AG08395 (cell line): ENCODE data around the gene FOXB2.
"Not testable (repeated sequence)": the region's sequence is repeated elsewhere in the genome, so short reads cannot be mapped to it uniquely, and the experiment has no call there.

Experiments
- DNase-seq: peaks from one replicate; pipeline ENCODE4 v3.0.0; 2012; ENCODE audit warnings: mixed read lengths, low spot score

The FOXB2 gene

GRCh38 chr9:77019236-77019925 is at the start of gene FOXB2:
FOXB2 (plus strand) TSS chr9:77019655; CDS start chr9:77019655, 0 bp downstream.
- no peak for DNase-seq

- no peak for DNase-seq
These were observed 49.7 kb upstream of the FOXB2 start for GRCh38 chr9:76969716-76970115.

DNA sequence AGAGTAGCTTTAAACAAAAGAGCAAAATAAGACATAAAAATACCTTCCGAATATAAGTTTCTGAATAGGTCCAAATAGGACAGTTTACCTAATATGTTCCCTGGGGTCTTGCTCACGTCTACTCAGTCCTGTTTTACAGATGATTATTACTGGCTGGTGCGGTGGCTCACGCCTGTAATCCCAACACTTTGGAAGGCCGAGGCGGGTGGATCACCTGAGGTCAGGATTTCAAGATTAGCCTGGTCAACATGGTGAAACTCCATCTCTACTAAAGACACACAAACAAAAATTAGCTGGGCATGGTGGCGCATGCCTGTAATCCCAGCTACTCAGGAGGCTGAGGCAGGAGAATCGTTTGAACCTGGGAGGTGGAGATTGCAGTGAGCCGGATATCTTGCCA is 40.6 kb upstream of the FOXB2 start:
- DNase-seq = not testable (repeated sequence)

DNA sequence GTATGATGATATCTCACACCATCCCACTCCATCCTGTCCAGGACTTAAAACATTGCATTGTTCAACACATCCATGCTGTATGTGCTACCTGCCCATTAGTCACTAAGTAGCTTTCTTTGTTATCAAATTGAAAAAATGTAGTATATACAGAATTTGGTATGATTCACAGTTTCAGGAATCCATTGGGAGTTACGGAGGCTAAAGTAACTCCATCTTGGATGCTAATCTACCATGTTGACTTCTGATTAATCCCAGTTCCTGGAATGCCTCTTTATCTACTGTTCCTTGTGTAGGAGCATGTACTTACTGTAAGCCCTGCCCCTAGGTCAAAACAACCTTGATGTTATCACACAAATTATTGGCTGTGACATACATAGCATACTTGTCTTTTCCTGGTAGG is 38.9 kb upstream of the FOXB2 start:
- DNase-seq = no peak

DNA sequence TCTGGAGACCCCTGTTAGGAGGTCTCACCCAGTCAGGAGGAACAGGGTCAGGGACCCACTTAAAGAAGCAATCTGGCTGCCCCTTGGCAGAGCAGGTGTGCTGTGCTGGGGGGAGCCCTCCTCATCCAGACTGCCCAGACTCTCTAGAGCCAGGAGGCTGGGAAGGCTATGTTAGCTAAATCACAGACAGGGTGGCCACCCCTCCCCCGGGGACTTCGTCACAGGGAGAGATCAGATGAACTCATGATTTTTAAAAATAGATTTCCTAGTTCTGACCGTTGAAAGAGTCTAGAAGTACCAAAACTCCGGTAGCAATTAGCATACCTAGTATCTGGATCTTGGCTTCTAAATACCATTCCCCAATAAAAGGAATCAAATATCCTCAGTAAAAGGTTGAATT is 35.0 kb upstream of the FOXB2 start:
- DNase-seq = no peak

- DNase-seq = no peak
These were observed 33.9 kb upstream of the FOXB2 start for GRCh38 chr9:76985581-76985980.

GRCh38 chr9:76987594-76988200 is 31.8 kb upstream of the FOXB2 start:
- peak; percentile 64 for DNase-seq

GRCh38 chr9:76988941-76989340 is 30.5 kb upstream of the FOXB2 start:
- no peak for DNase-seq

DNA sequence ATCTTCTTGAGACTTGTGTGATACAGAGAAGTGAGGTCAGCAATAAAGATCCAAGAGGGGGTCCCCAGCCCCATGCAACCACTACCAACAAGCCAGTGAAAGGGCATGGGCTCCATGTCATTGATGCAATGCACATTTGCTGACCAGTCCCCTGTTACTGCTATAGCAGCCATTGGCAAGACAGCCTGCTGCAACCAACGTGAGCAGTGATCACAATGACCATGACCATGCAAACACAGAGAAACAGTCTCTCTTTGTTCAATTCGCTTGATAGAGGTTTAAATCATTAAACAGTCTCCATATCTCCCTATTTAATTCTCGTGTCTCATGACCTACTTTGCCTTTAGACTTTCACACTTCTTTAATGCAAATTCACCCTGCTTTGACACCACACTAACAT is 30.0 kb upstream of the FOXB2 start:
- DNase-seq = no peak

DNA sequence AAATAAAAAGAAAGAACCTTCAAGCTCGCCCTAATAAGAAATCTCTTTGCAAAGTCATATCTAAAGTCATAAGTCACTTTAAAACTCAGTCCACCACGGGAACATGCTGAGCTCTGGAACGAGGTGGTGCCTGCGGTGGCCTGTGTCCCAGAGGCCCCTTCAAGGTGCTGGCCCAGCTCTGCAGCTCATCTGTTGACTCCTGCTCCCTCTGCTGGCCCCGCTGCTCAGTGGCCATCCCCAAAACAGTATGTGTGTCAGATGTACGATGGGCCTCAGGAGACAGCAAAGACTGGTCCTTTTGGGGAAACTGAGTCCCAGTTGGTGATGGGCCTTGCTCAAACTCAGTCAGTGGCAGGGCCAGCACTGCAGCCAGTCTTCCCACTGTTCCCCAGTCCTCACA is 22.8 kb upstream of the FOXB2 start:
- peak; percentile 61 for DNase-seq

DNA sequence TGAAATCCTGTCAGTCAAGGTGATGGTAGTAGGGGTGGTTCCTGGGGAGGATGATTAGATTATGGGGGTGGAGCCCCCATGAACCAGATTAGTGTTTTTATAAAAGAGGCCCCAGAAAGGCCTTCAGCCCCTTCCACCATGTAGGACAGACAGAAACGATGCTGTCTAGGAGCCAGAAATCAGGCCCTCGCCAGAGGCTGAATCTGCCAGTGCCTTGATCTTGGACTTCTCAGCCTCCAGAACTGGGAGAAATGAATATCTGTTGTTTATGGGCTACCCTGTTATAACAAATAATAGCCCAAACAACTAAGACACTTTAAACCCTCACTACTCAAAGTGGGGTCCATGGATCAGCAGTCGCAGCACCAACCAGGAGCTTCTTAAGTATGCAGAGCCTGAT is 20.2 kb upstream of the FOXB2 start:
- no peak for DNase-seq

GRCh38 chr9:77000330-77000729 is 19.1 kb upstream of the FOXB2 start:
- DNase-seq = no peak

DNA sequence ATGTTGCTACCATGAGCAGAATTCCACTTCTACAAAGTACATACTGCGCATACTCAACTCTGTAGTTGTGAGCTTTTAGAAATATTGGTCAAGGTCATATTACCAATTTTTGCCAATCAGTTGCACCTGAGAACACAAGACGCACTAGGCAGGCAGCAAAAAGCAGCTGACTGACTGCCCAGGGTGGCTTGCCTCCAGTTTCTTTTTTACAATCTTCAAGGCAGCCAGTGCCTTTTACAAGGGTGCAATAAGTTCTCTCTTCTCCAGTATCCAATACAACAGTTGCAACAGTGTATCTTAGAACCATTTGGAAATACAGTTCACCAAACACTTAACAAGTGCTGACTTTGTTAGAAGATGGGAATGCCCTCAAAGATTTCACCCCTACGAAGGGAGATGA is 16.1 kb upstream of the FOXB2 start:
- no peak for DNase-seq

DNA sequence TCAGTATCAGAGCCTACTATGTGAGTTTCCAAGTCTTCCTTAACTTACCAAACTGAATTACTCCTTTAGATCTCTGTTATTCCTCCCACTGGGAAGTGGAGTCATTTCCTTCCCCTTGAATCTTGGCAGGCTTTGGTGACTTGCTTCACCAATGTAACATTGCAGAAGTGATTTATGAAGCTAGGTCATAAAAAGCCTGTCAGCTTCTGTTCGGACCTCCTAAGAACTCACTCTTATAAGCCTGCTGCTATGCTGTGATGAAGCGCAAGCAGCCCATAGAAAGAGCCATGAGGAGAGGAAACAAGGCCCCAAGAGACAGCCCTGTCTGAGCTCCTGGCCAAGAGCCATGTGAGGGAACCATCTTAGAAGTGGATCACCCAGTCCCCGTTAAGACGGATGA is 14.2 kb upstream of the FOXB2 start:
- no peak for DNase-seq

DNA sequence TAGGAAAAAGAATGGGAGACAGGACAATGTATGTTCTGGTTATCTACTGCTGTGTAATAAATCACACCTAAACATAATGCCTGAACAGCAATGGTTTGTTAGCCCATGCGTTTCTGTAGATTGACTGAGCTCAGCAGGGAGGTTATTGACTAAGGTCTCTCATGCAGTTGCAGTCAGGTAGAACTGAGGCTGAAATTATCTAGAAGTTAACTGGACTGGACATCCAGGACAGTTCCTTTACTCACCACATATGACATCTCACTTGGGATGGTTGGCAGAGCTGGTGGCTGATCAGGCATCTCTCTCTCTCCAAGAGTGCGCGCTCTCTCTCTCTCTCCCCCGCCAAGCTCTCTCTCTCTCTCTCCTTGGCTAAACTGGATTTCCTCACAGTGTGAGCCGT is 8.9 kb upstream of the FOXB2 start:
- DNase-seq = no peak

- peak; percentile 48 for DNase-seq
These were observed 7.3 kb upstream of the FOXB2 start for GRCh38 chr9:77011973-77012821.

- no peak for DNase-seq
These were observed 6.1 kb upstream of the FOXB2 start for GRCh38 chr9:77013206-77013931.

DNA sequence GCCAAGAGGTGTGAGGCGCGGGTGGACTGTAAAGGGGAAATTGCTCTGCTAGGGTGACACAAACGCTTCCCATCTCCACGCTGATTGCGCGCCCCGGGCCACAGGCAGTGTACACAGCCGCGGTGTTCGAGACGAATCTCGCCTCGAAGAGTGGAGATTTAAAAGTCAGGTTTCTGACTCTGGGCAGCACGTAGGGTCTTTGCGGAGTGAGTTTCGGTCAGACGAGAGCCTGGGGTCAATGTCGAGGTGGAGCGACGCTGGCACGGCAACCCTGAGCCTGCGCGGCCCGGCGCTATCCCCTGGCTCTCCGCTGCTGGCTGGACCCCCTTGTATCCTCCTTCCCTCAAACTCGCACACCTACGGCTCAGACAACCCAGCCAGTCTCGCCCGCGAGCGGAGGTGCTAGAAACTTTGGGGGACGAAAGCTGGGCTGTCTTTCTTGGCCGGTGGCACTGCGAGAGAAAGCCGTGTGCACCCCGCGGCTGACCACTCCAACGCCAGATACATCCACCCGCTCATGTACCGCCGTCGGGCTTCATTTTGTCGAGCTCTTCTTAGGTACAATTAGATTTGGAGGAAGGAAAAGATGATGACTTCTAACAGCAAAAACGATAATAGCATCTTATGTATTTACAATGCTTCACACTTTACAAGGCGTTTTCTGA is 5.4 kb upstream of the FOXB2 start:
- no peak for DNase-seq

- DNase-seq = no peak
These were observed 4.7 kb upstream of the FOXB2 start for GRCh38 chr9:77014597-77015263.

- DNase-seq = no peak
These were observed 4.0 kb upstream of the FOXB2 start for GRCh38 chr9:77015327-77016048.

DNA sequence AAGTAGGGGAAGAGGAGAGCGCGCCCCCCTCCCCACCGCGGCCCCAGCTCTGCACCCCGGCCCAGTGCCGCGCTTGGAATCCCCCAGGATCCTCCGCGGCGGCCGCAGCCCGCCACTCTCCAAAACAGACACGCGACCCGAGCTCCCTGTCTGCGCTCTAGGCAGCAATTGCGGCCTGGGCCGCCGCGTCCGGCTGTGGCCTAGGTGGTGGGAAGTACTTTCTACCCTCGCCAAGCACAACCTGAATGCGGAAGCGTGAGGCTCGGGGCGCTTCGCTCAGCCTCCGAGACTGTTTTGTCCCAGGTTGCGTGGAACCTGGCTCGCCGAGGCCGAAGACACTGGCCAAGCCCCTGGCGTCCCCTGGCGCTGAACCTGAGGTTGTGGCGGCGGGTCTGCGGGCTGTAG is 3.3 kb upstream of the FOXB2 start:
- DNase-seq = no peak
